Mucosa of gallbladder (tissue), 1 donor: ENCODE results near the gene MACROH2A1. TPM values are rescaled to one million over a fixed set of nuclear protein-coding genes. Genes with fewer than 3 reads are reported as not detected.
"Not testable (repeated sequence)": the region's sequence is repeated elsewhere in the genome, so short reads cannot be mapped to it uniquely, and the experiment has no call there.

ENCODE experiments used
- DNase-seq: peaks from one replicate; pipeline ENCODE4 v3.0.0-alpha.2; 2020; ENCODE audit warnings: low spot score
- total RNA-seq: library from RNA; stranded (reverse); gene quantifications from one replicate; pipeline ENCODE4 v1.2.1, GENCODE V29; 2021
- donor health status: DM: no; HTN: no; CAD: no.

MACROH2A1 gene
- total RNA-seq, 1 donor from 2014 or later, result 256 TPM

- no peak for DNase-seq
These were observed 19.9 kb downstream of the MACROH2A1 start for GRCh38 chr5:135379046-135379654.

- no peak for DNase-seq
These were observed 21.0 kb downstream of the MACROH2A1 start for GRCh38 chr5:135377751-135378680.

DNA sequence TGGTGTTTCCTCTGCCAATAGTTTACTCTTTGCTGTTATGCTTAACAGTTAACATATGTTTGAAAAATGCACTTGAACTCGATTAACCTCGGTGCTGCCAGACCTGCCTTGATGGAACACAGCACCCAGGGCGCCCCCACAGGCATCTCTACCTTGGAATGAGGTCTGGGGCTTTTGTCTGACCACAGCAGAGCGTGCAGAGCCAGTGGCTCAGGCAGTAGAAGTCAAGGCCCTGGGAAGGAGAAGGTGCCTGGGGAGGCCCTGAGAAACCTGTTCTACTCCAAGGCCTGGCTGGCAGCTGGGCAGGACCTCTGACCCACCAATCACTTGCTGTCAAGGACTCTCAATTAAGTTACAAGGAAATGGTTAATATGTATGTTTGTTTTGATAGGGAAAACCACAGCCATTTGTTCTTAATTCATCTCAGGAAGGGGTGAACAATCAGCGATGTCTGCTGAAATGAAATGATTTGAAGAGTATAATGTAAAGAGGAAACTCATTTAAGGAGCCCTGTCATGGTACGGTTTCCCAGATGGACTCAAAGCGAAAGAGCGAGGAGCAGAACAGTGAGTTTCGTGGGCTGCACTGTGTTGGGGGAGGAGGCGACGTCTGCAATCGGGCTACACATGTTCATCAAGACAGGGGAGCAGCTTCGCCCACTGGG is 21.9 kb downstream of the MACROH2A1 start:
- no peak for DNase-seq

DNA sequence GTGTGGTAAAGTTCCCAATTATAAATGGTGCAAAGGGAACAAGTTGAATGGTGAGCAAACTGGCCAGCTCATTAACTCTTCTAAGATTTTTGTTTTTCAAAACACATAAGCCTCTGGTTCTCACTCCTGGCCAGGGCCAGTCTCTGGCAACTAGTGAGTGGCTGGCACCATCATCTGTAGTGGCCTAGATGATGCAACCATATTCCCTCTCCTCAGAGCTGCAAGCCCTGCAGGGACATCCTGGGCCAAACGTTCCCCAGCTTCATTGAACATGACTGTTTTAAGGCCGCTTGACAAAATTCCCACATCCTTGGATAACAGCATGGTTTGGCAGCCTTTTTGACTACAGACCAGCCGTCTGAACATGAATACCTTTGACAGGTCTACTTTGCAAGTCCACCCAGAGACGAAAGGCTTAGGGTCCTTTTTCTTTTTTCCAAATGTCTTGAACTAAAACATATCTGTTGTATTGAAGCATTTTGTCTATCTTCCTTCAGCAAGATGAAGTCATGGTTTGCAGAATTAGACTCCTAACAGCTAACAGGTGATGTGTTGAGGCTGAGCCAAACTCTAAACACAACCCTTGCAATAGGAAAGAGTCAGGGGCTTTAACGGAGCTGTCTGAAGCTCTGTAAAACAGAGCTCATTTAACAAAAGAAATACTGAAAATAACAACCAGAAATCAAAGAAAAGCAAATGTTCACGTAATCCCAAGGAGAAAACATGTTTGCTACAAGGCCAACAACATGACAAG is 23.8 kb downstream of the MACROH2A1 start:
- no peak for DNase-seq

- no peak for DNase-seq
These were observed 25.1 kb downstream of the MACROH2A1 start for GRCh38 chr5:135373736-135374515.

GRCh38 chr5:135372654-135373381 is 26.2 kb downstream of the MACROH2A1 start:
- no peak for DNase-seq

GRCh38 chr5:135371622-135372232 is 27.3 kb downstream of the MACROH2A1 start:
- no peak for DNase-seq

- no peak for DNase-seq
These were observed 29.1 kb downstream of the MACROH2A1 start for GRCh38 chr5:135369952-135370351.

- no peak for DNase-seq
These were observed 31.5 kb downstream of the MACROH2A1 start for GRCh38 chr5:135367554-135367953.

DNA sequence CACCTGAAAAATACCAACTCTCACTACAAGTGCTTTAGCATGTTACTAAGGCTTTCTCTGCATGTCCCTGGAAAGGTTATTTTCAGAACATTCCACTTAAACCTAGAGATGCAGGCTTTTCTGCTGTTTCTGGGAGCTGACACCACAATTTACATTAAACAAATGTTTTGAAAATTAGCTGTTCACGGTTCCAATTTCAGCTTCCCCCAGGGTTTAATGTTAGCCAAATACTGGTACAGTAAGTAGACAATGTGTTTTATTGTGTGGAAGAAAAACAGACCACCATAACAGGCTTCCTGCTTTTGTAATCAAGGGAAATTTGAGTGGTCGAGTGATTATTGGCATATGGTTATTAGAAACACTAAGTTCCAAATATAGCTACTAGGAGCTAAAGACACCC is 32.0 kb downstream of the MACROH2A1 start:
- DNase-seq, result no peak

GRCh38 chr5:135365281-135365680 is 33.8 kb downstream of the MACROH2A1 start:
- no peak for DNase-seq

GRCh38 chr5:135364421-135365262 is 34.4 kb downstream of the MACROH2A1 start:
- DNase-seq, result no peak

DNA sequence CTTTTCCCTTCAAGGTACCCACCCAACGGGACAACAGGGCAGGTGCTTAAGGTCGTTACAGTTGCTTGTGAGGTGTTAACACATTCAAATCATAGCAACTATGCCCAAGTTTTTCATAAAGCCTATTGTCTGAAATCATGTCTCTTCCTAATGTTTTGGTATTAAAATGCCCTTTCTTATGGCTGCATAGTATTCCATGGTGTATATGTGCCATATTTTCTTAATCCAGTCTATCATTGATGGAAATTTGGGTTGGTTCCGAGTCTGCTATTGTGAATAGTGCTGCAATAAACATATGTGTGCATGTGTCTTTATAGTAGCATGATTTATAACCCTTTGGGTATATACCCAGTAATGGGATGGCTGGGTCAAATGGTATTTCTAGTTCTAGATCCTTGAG is 35.7 kb downstream of the MACROH2A1 start:
- DNase-seq, result not testable (repeated sequence)

GRCh38 chr5:135362102-135362501 is 36.9 kb downstream of the MACROH2A1 start:
- no peak for DNase-seq

GRCh38 chr5:135360278-135361274 is 38.5 kb downstream of the MACROH2A1 start:
- no peak for DNase-seq

GRCh38 chr5:135359374-135360165 is 39.5 kb downstream of the MACROH2A1 start:
- DNase-seq, result no peak

- no peak for DNase-seq
These were observed 41.3 kb downstream of the MACROH2A1 start for GRCh38 chr5:135357685-135358084.
